Endothelial cell of umbilical vein (primary cell): ENCODE results near the gene PTBP3.

Experiments
- TF ChIP-seq, protein P1 (sequence below), 2 donors: IDR thresholded peaks; 1 replicate in 1 of 2; 2 replicates in 1 of 2; pipeline ENCODE4 v1.5.1; 2011; ENCODE audit warnings: low read length in 2 of 2, mild to moderate bottlenecking in 2 of 2, moderate library complexity in 2 of 2, control low read depth in 1 of 2, inconsistent platforms in 1 of 2, low read depth in 1 of 2; ENCODE audit not compliant: insufficient read depth in 1 of 2; ENCODE audit errors: extremely low read depth in 1 of 2
- TF ChIP-seq, protein P2 (sequence below): IDR thresholded peaks from 2 replicates; pipeline ENCODE4 v1.6.1; 2011; ENCODE audit not compliant: insufficient read depth, insufficient read length

DNA sequence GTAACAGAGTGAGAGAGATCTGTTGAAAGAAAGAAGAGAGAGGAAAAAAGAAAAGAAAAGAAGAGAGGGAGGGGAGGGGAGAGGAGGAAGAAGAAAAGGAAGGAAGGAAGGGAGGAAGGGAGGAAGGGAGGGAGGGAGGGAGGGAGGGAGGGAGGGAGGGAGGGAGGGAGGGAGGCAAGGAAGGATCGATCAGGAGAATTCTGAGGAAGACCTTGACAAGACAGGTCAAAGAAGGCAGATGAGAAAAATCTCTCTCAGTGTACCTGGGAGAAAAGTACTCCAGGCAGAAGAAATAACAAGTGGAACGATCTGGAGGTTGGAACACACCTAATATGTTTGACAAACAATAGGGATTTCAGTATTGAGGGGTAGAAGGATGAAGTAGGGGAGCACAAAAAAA is 93.7 kb downstream of the PTBP3 start:
- TF ChIP-seq, protein P1, sequence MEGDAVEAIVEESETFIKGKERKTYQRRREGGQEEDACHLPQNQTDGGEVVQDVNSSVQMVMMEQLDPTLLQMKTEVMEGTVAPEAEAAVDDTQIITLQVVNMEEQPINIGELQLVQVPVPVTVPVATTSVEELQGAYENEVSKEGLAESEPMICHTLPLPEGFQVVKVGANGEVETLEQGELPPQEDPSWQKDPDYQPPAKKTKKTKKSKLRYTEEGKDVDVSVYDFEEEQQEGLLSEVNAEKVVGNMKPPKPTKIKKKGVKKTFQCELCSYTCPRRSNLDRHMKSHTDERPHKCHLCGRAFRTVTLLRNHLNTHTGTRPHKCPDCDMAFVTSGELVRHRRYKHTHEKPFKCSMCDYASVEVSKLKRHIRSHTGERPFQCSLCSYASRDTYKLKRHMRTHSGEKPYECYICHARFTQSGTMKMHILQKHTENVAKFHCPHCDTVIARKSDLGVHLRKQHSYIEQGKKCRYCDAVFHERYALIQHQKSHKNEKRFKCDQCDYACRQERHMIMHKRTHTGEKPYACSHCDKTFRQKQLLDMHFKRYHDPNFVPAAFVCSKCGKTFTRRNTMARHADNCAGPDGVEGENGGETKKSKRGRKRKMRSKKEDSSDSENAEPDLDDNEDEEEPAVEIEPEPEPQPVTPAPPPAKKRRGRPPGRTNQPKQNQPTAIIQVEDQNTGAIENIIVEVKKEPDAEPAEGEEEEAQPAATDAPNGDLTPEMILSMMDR (IDR thresholded peaks at IDR 0.05; ENCODE audit: extremely low read depth in 1 of 2, insufficient read depth in 1 of 2, low read depth in 1 of 2, low read length in 2 of 2): no peak
- TF ChIP-seq, protein P2, sequence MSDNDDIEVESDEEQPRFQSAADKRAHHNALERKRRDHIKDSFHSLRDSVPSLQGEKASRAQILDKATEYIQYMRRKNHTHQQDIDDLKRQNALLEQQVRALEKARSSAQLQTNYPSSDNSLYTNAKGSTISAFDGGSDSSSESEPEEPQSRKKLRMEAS: no peak
